CD4-positive, alpha-beta T cell treated with Interleukin-6 for 4 hours (primary cell): ENCODE data around the gene PERM1.
"Not testable (repeated sequence)": the region's sequence is repeated elsewhere in the genome, so short reads cannot be mapped to it uniquely, and the experiment has no call there.

Experiments used
- DNase-seq: peaks from one replicate; pipeline ENCODE4 v3.0.0-alpha.2; 2020; ENCODE audit warnings: mixed read lengths

Gene PERM1, protein sequence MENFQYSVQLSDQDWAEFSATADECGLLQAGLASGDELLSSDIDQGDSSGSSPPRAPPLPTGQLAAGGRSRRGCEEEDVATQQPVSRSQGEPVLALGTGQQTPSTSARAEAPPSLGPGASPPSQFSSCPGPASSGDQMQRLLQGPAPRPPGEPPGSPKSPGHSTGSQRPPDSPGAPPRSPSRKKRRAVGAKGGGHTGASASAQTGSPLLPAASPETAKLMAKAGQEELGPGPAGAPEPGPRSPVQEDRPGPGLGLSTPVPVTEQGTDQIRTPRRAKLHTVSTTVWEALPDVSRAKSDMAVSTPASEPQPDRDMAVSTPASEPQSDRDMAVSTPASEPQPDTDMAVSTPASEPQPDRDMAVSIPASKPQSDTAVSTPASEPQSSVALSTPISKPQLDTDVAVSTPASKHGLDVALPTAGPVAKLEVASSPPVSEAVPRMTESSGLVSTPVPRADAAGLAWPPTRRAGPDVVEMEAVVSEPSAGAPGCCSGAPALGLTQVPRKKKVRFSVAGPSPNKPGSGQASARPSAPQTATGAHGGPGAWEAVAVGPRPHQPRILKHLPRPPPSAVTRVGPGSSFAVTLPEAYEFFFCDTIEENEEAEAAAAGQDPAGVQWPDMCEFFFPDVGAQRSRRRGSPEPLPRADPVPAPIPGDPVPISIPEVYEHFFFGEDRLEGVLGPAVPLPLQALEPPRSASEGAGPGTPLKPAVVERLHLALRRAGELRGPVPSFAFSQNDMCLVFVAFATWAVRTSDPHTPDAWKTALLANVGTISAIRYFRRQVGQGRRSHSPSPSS

DNA sequence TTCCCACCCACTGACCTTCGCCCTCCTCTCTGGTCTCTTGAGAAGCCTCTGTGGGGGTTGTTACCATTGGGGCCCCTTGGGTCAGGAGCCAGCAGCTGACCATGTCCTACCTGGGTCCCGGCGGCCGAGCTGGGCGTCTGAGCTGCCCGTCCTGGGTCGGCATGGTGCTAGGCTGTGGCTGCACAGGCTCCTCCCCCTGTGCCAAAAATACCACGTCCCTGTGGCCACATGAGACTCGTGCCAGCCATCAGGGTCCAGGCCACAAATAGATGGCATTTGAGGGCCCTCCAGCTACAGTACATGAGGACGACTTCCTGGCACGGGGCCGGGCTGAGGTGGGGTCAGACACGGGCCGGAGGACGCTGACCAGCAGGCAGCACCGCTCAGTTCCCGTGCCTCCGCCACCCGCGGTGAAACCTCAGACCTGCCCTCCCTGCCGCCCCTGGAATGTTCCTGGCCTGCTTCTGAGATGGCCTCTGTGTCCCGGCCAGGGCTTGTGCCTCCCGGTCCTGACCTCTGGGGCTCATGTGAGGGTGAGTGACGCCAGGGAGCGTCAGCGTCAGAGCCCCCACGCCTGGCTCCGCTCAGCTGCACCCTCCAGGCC lies at the start of gene PERM1:
Gene PERM1 (minus strand): TSS at position 139 of the 604 bp plus-strand sequence. CDS start 1,064 bp downstream, outside the sequence.
- DNase-seq = no peak

DNA sequence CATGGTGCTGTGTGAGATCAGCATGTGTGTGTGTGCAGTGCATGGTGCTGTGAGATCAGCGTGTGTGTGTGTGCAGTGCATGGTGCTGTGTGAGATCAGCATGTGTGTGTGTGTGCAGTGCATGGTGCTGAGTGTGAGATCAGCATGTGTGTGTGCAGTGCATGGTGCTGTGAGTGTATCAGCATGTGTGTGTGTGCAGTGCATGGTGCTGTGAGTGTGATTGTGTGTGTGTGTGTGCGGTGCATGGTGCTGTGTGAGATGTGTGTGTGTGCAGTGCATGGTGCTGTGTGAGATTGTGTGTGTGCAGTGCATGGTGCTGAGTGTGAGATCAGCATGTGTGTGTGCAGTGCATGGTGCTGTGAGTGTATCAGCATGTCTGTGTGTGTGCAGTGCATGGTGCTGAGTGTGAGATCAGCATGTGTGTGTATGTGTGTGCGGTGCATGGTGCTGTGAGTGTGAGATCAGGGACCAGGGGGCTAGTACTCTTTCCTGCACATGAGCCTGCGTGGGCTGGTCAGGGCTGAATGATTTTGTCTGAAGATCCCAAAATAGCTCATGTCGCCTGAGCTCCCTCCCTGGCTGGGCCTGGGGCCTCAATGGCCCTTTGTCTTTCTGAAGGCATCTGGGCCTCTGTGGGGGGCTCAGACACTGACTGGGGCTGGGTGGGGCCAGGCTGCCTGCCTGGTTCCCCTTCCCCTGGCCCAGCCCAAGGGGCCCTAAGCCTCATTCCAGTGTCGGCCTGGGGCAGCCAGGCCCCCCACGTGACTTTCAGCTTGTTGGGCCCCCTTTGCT lies 49.2 kb upstream of the PERM1 start:
- DNase-seq = not testable (repeated sequence)

DNA sequence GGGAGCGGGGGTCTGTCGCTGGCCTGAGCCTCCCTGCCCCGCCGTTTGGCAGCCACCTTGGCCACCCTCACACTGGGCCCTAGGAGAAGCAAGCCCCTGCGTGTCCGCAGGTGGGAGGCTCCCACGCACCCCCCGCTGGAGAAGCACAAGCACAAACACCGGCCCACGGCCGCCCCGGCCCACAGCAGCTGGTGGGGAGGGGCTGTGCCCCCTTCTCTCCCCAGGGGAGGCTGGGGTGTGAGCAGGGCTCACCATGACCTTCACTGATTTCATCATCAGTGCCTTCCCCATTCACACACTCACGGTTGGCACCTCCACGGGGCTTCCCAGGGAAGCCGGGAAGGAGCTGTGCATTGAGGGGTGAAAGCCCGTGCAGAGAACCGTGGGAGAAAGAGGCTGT lies 45.9 kb upstream of the PERM1 start:
- DNase-seq = no peak

DNA sequence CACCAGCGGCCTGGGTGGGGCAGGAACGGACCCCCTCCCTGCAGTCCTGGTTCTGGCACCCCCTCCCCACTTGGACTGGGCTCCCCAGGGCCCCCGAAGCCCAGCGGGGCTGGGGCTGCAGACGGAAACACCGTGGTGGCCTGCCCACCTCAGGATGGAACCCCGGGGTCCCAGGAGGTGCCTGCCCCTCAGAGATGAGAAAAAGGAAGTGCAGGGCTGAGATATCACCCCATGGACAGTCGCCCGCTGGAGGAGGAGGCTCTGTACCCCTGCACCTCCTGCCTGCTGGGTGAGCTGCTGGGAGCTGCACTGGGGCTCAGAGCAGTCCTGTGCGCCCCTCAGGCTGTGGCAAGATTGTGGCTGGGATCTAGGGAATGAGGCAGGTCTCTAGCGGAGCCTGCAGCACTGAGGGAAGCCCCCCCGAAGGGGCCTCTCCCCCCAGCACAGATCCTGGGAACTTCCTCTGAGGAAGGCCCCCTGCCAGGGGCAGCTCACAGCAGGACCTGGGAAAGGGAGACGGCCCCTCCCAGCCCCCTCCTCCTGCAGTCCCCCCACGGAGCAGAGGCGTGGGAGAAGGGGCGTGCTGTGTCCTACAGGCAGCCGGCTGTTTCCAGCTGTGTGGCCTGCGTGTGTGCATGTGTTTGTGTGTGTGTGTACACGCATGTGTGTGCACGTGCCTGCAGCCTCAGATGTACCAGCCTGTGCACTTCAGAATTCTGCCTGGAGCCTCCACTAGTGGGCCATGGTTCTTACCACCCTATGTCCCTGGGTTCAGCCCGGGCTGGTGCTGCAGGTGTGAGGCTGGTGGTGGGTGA lies 44.9 kb upstream of the PERM1 start:
- no peak for DNase-seq

DNA sequence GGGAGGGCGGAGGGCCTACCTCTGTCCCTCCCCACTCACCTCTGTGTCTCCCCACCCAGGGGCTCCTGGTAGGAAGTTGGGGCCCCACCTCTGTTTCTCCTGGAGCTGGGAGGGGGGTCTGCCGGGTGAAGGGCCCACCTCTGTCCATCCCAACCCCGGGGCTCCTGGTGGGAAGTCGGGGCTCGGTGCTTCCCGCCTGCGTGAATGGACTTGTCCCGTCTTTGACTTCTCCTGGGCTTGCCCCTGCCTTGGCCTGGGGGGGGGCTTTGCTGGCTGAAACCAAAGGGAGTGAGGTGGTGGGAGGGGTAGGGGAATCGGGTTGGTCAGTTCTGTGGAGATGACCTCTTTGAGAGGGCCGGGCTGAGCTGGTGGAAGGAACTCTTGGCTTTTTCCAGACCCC lies 43.8 kb upstream of the PERM1 start:
- DNase-seq = no peak

DNA sequence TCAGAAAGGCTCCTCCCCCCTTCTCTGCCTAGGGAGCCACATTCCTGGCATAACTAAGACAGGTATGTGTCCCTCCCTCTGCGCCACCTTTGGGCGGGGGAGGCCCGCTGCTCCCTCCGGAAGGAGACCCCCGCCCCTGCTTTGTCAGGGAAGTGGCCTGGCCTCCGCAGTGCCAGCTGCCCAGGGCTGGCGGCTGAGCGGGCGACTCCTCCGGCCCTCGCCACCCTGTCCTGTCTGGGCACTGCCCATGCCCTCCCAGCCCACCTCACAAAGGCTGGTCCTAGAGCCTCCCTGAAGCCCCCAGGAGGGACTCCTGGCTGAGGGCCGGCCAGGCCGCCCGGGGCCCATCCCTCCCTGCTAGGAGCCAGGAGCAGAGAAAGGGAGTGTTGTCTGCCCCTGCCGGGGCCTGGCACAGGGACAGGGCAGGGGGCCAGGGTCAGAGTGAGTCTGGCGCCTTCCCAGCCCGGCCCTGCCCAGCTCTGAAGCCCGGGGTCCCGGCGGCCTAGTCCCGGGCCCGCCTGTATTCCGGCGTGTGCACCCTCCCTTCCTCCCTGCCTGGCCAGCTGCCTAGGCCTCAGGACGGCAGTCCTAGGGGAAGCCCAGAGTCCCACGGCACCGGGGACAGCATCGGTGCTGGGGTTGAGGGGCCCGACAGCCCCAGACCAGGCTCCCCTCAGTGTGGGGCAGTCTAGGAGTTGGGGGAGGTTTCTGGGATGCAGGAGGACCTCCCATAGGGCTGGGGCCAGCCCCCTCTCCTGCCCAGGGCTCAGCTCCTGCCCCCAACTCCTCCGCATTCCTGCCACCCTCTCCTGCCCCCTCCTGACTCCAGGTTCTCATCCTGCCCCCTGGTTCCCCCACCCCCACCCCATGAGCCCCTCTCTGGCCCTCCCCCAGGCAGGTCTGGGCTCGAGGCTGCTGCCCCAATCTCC lies 43.1 kb upstream of the PERM1 start:
- no peak for DNase-seq

DNA sequence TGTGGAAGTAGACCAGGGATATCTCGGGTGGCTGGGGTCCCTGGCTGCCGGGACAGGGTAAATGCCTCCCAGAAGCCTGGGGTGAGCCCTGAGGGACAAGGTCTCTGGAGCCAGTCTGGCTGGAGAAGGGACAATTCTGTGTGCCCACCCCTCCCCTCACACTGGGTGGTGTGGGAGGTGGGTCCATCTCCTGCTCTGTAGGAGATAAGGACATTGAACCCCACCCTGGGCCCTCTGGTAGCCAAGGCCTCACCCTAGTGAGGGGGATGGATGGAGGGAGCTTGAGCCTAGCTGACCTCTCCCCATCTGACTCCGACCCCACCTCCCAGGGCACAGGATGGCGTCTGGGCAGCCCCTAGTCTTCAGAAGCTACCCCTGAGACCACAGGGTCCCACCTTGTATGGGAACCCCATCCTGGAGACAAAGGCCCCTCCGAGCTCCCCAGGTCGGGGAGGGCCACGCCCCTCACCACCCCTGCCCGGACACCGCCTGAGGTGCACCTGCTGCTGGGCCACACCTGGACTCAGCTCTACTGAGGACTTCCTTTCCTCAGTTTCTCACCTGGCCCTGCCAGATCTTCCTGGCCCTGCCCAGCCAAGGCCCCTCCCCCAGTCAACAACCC lies 42.4 kb upstream of the PERM1 start:
- no peak for DNase-seq

DNA sequence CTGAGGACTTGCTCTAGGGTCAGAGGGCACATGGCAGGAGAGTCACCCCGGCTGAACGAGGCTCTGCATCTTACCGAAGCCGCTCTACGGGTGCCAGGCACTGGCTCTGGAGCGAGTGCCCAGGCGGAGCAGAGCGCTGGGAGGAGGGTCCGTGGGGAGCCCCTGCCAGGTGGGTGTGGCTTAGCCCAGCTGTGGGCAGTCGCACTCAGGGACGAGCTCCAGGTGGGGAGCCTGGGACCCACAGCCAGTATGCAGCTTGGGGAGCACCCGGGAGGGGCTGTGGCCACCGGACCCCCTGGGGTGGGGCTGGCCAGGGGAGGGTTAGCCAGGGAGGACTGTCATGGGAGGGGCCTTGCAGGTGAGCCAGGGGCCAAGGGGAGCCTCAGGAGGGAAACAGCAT lies 41.8 kb upstream of the PERM1 start:
- no peak for DNase-seq

DNA sequence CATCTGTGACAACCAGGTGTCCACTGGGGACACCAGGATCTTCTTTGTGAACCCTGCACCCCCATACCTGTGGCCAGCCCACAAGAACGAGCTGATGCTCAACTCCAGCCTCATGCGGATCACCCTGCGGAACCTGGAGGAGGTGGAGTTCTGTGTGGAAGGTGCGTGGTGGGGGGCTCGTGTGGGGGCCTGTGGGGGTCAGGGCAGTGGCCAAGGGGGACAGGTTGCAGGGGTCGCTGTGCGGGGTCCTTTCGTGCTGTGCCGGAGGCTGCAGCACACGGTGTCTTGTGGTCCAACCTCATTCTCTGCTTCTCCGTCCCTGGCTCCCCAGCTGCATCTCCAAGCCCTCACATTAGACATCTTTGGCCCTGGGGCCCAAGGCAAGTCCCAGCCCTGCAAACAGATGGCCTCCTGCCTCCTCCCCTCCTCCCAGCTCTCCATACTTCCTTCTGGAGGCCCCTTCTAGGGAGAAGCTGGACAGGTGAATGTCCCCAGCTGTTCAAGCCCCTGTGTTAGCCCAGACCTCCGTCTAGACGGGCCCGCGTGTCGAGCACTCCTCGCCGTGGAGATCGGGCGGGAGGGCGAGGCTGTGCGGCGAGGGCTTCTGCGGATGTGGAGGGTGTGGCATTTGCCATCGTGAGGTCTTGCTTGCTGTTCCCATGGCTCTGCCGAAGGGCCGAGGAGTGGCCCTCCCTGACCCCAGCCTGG lies 40.6 kb upstream of the PERM1 start:
- DNase-seq = no peak

DNA sequence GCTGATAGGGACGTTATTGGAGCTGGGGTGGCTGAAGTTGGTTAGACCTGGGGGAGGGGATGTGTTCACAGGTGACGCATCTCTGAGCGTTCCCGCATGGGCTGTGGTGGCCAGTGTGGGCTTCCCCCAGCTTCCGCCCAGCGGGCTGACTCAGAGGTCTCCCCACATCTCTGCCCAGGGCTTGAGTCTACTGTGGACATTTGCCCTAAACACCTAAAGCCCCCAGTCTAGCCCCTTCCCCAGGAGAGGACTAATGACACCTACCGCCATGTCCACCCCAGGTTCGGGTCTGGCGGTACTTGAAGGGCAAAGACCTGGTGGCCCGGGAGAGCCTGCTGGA lies 40.0 kb upstream of the PERM1 start:
- no peak for DNase-seq

DNA sequence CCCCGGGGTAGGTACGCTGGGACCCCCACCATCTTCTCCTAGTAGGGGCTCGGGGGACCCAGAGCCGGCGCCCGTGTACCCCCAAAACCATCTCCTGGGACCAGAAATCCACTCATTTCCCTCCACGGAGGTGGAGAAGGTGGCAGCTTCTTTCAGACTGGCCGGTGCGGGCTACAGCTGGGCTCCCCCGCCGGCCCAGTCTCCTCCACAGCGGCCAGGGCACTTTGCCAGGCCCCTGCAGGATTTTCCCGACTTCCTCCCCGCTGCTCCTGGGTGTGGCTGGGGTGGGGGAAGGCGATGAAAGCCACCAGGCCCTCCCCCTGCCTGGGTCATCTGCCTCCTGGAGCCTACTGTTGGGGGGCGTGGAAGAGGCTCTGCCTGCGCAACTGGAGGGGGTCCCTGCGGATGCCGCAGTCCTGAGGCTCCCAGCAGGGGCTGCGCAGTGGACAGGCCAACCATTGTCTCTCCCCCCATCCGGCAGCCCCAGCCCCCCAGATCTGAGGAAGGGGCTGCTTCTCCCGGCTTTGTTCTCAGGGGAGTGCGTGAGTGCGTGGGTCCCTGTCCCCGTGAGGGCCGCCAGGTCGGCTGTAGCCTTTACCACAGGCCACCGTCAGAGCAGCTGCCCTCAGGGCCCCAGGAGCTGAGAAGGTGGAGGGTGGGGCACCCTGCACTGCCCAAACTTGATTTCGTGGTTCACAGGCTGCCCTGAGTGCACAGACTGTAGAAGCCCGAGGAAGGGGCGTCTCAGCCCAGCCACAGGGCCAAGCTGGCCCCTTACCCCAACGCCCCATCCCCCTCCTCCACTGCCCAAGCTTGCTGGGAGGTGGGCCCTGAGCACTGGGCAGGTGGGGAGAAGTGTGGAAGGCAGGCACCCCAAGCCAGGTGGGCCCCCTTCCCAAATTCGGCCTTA lies 39.4 kb upstream of the PERM1 start:
- no peak for DNase-seq

DNA sequence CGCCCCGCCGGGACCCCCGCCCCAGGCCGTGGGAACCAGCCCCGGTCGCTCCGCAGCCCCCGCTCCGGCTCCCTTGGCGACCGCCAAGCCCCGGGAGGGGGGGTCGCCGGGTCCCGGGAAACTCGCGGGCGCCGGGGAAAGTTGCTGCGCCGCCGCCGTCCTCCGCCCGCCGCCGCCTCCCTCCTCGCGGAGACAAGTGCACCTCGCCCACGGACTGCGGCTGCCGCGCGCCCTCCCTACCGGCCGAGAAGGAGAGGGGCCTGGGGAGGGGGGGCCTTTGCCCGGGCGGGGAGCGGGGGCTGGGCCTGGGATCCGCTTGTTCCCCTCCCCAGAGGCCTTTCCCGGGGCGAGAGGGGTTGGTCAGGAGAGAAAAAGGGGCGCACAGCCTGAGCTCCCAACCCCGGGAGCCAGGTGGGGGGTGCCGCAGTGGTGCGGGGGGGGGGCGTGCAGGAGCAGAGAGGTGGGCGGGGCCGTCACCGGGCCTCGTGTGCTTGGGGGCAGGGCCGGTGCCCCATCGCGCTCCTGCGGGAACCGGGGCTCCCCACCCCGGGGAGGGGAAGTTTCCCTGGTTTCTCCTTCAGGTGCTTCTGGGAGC lies 38.6 kb upstream of the PERM1 start:
- DNase-seq = peak; percentile 33

DNA sequence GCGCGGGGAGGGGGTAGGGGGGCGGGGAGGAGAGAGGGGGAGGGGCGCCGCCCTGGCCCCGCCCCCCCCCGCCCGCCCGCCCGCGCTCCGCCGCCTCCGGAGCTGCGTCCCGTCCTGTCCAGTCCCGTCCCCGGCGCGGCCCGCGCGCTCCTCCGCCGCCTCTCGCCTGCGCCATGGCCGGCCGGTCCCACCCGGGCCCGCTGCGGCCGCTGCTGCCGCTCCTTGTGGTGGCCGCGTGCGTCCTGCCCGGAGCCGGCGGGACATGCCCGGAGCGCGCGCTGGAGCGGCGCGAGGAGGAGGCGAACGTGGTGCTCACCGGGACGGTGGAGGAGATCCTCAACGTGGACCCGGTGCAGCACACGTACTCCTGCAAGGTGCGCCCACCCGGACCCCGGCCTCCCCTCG lies 38.1 kb upstream of the PERM1 start, which contains the start of gene AGRN:
Gene AGRN (plus strand): TSS at position 121 of the 405 bp plus-strand sequence. CDS start 53 bp downstream, at position 174.
- peak; percentile 28 for DNase-seq

DNA sequence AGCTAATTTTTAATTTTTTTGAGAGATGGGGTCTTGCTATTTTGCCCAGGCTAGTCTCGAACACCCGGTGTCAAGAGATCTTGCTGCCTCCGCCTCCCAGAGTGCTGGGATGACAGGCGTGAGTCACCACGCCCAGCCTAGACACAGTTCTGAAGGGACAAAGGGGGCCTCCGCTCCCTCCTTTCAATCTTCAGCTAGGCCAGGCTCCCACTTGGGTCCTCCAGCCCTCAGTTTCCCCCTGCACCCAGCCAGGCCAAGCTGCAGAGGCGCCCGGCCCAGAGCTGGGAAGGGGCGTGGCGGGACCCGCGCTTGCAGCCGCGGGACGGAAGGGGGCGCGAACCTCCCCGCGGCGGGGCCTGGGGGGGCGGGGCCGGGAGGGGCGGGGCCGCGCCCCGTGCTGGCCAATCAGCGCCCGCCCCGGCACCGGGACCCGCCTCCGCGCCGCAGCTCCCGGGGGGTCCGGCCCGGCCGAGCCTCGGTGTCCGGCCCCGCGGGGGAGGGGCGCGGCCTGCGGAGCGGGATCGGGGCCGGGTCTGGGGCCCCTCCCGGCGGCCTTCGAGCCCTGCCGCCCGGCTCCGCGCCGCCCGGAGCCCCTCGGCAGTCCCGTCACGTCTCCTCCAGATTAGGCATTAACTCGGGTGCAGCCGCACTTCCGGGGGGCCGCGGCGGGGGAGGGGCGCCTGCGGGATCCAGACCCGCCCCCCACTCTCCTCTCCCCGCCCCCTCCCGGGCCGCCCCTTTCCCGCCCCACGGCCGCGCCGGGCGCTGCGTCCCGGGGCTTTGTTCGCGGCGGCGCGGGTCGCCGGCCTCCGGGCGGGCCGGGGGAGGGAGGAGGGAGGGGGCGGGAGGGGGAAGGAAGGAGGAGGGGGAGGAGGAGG lies 37.5 kb upstream of the PERM1 start:
- peak; percentile 87 for DNase-seq

DNA sequence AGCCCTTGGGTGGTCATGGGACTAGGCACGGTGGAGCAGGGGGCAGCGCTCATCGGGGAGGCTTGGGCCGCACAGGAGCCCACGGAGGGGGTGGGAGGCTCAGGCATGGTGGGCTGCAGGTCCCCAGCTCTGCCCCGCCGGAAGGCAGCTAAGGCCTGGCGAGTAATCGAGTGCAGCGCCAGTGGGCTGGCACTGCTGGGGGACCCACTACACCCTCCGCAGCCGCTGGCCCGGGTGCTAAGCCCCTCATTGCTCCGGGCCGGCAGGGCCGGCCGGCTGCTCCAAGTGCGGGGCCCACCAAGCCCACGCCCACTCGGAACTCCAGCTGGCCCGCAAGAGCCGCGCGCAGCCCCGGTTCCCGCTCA lies 36.4 kb upstream of the PERM1 start:
- DNase-seq = not testable (repeated sequence)

DNA sequence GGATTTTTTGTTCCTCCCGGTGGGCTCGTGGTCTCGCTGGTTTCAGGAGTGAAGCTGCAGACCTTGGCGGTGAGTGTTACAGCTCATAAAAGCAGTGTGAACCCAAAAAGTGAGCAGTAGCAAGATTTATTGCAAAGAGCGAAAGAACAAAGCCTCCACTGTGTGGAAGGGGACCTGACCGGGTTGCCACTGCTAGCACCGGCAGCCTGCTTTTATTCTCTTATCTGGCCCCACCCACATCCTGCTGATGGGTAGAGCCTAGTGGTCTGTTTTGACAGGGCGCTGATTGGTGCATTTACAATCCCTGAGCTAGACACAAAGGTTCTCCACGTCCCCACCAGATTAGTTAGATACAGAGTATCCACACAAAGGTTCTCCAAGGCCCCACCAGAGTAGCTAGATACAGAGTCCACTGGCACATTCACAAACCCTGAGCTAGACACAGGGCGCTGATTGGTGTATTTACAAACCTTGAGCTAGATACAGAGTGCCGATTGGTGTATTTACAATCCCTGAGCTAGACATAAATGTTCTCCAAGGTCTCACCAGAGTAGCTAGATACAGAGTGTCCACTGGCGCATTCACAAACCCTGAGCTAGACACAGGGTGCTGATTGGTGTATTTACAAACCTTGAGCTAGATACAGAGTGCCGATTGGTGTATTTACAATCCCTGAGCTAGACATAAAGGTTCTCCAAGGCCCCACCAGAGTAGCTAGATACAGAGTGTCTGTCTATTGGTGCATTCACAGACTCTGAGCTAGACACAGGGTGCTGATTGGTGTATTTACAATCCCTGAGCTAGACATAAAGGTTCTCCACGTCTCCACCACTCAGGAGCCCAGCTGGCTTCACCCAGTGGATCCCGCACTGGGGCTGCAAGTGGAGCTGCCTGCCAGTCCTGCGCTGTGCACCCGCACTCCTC lies 35.8 kb upstream of the PERM1 start:
- DNase-seq = not testable (repeated sequence)
